Measurements from ENCODE around the gene FAM131A. TPM values are rescaled to one million over a fixed set of nuclear protein-coding genes. Genes with fewer than 3 reads are reported as not detected.
A peak's percentile ranks its signal among the peaks of the same experiment; 100 is the strongest.

FAM131A gene
- total RNA-seq, 1 experiment from 2014 or later = 23.0 TPM

GRCh38 chr3:184389935-184390528, 52.6 kb downstream of the FAM131A start:
- CTCF ChIA-PET = interaction anchor here (1.3 to 1.7 kb wide), 2 partner anchors 13 to 18 kb away, joined by 4 to 8 read pairs; no protein-coding TSS in a partner anchor
- POLR2A ChIA-PET = no interaction called here

DNA sequence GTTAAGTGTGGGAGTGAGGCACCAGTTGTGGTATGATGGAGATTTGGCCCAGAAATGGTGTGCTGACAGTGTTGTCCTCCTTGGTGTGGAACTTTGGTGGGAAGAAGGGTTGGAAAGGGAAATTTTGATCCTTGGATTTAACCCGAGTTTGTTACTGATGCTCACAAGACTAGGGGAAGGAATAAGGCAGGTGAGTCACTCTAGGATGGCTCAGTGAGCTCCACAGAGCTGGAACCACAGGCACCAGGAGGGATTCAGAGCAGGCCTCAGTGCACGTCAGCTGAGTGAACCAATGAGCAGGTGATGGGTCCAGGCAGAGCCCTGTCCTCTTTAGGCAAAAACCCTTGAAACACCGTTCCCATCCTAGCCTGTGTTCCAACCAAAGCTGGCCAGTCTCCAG, 53.9 kb downstream of the FAM131A start:
- H3K4me3 Mint-ChIP-seq = no peak overlapping the region
- ATAC-seq (no peak), DNase-seq (ENCODE audit: low spot score) (no peak)
- no peaks in the 10 kb centered on the region; the same call in 1 of the 2 replicates for H3K27me3 Mint-ChIP-seq (ENCODE audit: low read depth)
- ChIA-PET POLR2A (no interaction called here), CTCF (interaction anchor here (1.3 to 1.7 kb wide), 2 partner anchors 14 to 46 kb away, joined by 4 read pairs; no protein-coding TSS in a partner anchor)
- H3K4me1 Mint-ChIP-seq = peaks cover 4% of the 10 kb centered on the region; the same call in 1 of the 2 replicates
- TF ChIP-seq USF2 (CRISPR knock-in tag; IDR thresholded peaks at IDR 0.05) (no peak), SP1 (CRISPR knock-in tag; conservative IDR thresholded peaks at IDR 0.05) (no peak), TEAD4 (CRISPR knock-in tag; IDR thresholded peaks at IDR 0.05) (no peak), MXD4 (CRISPR knock-in tag; IDR thresholded peaks at IDR 0.05; ENCODE audit: borderline replicate concordance) (no peak), TCF7 (CRISPR knock-in tag; IDR thresholded peaks at IDR 0.05; ENCODE audit: low read depth) (no peak), ATF1 (CRISPR knock-in tag; IDR thresholded peaks at IDR 0.05) (no peak), ESRRA (CRISPR knock-in tag; IDR thresholded peaks at IDR 0.05; ENCODE audit: borderline replicate concordance) (no peak), GABPB1 (CRISPR knock-in tag; IDR thresholded peaks at IDR 0.05) (no peak), ZNF232 (CRISPR knock-in tag; IDR thresholded peaks at IDR 0.05) (no peak), CREB1 (CRISPR knock-in tag; IDR thresholded peaks at IDR 0.05) (no peak), FOXP1 (CRISPR knock-in tag; IDR thresholded peaks at IDR 0.05; ENCODE audit: borderline replicate concordance) (no peak), ELF4 (CRISPR knock-in tag; IDR thresholded peaks at IDR 0.05; ENCODE audit: low read depth) (no peak)
- TF ChIP-seq, protein P1, sequence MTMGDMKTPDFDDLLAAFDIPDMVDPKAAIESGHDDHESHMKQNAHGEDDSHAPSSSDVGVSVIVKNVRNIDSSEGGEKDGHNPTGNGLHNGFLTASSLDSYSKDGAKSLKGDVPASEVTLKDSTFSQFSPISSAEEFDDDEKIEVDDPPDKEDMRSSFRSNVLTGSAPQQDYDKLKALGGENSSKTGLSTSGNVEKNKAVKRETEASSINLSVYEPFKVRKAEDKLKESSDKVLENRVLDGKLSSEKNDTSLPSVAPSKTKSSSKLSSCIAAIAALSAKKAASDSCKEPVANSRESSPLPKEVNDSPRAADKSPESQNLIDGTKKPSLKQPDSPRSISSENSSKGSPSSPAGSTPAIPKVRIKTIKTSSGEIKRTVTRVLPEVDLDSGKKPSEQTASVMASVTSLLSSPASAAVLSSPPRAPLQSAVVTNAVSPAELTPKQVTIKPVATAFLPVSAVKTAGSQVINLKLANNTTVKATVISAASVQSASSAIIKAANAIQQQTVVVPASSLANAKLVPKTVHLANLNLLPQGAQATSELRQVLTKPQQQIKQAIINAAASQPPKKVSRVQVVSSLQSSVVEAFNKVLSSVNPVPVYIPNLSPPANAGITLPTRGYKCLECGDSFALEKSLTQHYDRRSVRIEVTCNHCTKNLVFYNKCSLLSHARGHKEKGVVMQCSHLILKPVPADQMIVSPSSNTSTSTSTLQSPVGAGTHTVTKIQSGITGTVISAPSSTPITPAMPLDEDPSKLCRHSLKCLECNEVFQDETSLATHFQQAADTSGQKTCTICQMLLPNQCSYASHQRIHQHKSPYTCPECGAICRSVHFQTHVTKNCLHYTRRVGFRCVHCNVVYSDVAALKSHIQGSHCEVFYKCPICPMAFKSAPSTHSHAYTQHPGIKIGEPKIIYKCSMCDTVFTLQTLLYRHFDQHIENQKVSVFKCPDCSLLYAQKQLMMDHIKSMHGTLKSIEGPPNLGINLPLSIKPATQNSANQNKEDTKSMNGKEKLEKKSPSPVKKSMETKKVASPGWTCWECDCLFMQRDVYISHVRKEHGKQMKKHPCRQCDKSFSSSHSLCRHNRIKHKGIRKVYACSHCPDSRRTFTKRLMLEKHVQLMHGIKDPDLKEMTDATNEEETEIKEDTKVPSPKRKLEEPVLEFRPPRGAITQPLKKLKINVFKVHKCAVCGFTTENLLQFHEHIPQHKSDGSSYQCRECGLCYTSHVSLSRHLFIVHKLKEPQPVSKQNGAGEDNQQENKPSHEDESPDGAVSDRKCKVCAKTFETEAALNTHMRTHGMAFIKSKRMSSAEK (CRISPR knock-in tag; IDR thresholded peaks at IDR 0.05; ENCODE audit: borderline replicate concordance) = no peak
- TF ChIP-seq, protein P2, sequence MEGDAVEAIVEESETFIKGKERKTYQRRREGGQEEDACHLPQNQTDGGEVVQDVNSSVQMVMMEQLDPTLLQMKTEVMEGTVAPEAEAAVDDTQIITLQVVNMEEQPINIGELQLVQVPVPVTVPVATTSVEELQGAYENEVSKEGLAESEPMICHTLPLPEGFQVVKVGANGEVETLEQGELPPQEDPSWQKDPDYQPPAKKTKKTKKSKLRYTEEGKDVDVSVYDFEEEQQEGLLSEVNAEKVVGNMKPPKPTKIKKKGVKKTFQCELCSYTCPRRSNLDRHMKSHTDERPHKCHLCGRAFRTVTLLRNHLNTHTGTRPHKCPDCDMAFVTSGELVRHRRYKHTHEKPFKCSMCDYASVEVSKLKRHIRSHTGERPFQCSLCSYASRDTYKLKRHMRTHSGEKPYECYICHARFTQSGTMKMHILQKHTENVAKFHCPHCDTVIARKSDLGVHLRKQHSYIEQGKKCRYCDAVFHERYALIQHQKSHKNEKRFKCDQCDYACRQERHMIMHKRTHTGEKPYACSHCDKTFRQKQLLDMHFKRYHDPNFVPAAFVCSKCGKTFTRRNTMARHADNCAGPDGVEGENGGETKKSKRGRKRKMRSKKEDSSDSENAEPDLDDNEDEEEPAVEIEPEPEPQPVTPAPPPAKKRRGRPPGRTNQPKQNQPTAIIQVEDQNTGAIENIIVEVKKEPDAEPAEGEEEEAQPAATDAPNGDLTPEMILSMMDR (IDR thresholded peaks at IDR 0.05) = no peak
- no peak overlapping the region for H3K27ac Mint-ChIP-seq
- no peaks in the 10 kb centered on the region for H3K36me3 Mint-ChIP-seq
- H3K9me3 Mint-ChIP-seq = no peaks in the 10 kb centered on the region

More at GRCh38 chr3:184389935-184390528, 52.6 kb downstream of the FAM131A start:
- TF ChIP-seq, protein P3, sequence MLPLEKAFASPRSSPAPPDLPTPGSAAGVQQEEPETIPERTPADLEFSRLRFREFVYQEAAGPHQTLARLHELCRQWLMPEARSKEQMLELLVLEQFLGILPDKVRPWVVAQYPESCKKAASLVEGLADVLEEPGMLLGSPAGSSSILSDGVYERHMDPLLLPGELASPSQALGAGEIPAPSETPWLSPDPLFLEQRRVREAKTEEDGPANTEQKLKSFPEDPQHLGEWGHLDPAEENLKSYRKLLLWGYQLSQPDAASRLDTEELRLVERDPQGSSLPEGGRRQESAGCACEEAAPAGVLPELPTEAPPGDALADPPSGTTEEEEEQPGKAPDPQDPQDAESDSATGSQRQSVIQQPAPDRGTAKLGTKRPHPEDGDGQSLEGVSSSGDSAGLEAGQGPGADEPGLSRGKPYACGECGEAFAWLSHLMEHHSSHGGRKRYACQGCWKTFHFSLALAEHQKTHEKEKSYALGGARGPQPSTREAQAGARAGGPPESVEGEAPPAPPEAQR (CRISPR knock-in tag; IDR thresholded peaks at IDR 0.05) = no peak
- peak; percentile 92 for TF ChIP-seq ZNF121 (CRISPR knock-in tag; IDR thresholded peaks at IDR 0.05)
- DNase-seq (ENCODE audit: low spot score) (no peak), ATAC-seq (no peak)
- H3K27ac Mint-ChIP-seq = no peak overlapping the region
- H3K4me3 Mint-ChIP-seq = no peak overlapping the region
- no peaks in the 10 kb centered on the region; the same call in 1 of the 2 replicates for H3K27me3 Mint-ChIP-seq (ENCODE audit: low read depth)
- H3K36me3 Mint-ChIP-seq = no peaks in the 10 kb centered on the region
- H3K9me3 Mint-ChIP-seq = no peaks in the 10 kb centered on the region
- H3K4me1 Mint-ChIP-seq = peaks cover 4% of the 10 kb centered on the region; the same call in 1 of the 2 replicates

Measured in WTC11 (cell line).